ENCODE results near the gene TSHZ2.
A peak's percentile ranks its signal among the peaks of the same experiment; 100 is the strongest.

TSHZ2 gene

GRCh38 chr20:53064935-53065334 is 92.8 kb downstream of the TSHZ2 start:
- no peak for DNase-seq (ENCODE audit: low spot score)

DNA sequence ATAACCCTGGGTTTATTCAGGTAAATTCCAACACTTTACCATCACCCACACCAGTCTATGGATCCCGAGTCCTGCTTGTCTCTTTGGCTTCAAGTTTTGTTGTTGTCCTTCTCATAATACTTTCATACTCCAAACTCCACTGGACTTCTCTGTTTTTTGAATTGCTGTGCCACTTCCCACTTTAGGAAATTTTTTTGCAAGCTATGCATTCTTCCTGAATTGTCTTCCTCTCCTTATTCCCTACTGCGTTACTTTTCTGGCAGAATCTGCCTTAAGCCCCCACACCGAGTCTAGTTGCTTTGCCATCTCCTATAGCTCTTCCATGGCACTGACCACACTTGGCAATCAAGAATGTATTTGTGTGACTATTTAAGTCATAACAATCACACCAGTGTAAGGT is 96.1 kb downstream of the TSHZ2 start:
- DNase-seq (ENCODE audit: low spot score) = no peak

- DNase-seq (ENCODE audit: low spot score) = no peak
These were observed 97.0 kb downstream of the TSHZ2 start for GRCh38 chr20:53069132-53069531.

GRCh38 chr20:53070224-53070623 is 98.1 kb downstream of the TSHZ2 start:
- no peak for DNase-seq (ENCODE audit: low spot score)

GRCh38 chr20:53070706-53071392 is 98.7 kb downstream of the TSHZ2 start:
- peak; percentile 69 for DNase-seq (ENCODE audit: low spot score)

DNA sequence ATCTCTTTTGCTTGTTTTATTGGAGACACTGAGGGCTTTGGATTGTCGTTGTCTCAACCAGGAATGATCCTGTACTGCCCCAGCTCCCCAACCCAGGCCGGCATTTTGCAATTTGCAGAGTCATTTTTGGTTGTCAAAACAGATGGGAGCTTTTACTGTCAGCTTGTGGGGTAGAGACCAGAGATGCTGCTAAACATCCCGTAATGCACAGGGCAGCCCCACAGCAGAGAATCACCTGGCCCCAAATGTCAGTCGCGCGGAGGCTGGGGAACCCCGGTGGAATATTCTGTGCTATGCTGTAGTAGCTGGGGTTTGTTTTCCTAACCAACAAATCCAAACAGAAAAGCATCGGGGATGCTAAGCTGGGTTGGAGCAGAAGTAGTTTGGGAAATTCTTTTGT is 99.7 kb downstream of the TSHZ2 start:
- DNase-seq (ENCODE audit: low spot score) = no peak

DNA sequence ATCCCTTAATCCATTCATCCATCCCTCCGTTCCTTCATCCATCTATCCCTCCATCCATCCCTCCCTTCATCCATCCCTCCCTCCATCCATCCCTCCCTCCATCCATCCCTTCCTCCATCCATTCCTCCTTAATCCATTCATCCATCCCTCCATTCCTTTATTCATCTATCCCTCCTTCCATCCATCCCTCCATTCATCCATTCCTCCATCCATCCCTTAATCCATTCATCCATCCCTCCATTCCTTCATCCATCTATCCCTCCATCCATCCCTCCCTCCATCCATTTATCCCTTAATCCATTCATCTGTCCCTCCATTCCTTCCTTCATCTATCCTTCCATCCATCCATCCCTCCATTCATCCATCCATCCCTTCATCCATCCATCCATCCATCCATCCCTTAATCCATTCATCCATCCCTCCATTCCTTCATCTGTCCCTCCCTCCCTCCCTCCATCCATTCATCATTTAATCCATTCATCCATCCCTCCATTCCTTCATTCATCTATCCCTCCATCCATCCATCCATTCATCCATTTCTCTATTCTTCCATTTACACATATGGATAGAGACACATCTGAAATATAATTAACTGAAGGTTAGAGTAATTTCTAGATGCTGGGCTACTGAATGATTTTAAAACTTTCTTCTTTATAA is 100.9 kb downstream of the TSHZ2 start:
- no peak for DNase-seq (ENCODE audit: low spot score)

- DNase-seq (ENCODE audit: low spot score) = no peak
These were observed 101.7 kb downstream of the TSHZ2 start for GRCh38 chr20:53073636-53074415.

DNA sequence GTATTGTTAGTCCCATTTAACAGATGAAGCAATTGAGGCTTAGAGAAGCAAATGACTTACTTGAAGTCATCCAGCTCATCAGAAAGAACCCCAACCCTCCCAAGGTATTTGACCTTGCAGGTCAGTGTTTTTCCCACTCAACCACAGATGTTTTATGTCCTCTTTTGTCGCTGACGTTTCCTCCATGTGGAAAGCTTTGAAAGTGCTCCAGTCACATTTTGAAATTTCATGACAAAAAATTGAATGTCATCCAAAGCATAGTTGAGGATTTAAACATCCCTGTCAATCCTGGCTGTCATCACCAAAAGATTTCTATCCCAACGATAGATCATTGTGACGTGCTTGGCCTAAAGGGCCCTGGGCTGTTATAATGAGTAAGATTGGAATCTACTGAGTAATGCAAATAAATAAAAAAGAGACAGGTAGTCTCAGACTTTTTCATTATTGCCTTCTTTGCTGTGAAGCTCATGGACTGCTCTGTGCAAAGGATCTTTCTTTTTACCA is 102.7 kb downstream of the TSHZ2 start:
- DNase-seq (ENCODE audit: low spot score) = no peak

- no peak for DNase-seq (ENCODE audit: low spot score)
These were observed 104.5 kb downstream of the TSHZ2 start for GRCh38 chr20:53076668-53077067.

DNA sequence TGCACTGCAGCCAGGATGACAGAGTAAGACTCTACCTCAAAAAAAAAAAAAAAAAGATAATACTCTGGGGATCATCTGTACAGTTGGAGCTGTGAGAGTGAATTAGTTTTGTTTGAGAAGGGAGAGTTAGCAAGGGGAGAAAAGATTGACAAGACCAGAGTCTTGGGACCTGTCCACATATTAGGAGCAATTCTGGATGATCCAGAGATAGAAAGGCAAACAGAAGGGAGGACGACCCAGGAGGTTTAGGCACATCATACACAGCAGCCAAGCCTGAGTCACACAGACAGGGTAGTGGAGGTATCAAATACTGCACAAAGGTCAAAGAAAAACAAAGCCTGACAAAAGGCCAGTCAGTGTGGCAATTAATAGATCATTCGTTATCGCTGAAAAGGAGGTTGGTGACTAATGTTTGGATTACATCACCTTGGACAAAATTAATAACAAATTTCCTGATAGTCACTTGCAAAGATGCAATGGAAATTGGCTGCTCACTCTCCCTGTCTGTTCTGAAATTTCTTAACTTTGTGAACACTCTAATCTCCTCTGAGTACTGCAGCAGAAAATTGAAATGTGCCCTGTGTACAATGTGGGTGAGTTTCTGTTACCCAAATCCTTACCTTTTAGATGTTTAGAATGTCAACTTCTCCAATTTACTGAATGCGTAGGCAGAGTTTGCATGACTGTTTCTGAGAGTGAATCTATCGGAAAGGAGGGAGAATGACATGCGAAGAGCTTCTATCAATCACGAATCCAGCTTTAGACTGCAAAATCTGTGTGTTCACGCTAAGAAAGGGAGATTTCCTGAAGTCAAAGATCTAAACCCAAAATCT is 105.4 kb downstream of the TSHZ2 start:
- DNase-seq (ENCODE audit: low spot score) = peak; percentile 91

GRCh38 chr20:53078761-53079160 is 106.6 kb downstream of the TSHZ2 start:
- no peak for DNase-seq (ENCODE audit: low spot score)

GRCh38 chr20:53079261-53079691 is 107.1 kb downstream of the TSHZ2 start:
- DNase-seq (ENCODE audit: low spot score) = no peak

DNA sequence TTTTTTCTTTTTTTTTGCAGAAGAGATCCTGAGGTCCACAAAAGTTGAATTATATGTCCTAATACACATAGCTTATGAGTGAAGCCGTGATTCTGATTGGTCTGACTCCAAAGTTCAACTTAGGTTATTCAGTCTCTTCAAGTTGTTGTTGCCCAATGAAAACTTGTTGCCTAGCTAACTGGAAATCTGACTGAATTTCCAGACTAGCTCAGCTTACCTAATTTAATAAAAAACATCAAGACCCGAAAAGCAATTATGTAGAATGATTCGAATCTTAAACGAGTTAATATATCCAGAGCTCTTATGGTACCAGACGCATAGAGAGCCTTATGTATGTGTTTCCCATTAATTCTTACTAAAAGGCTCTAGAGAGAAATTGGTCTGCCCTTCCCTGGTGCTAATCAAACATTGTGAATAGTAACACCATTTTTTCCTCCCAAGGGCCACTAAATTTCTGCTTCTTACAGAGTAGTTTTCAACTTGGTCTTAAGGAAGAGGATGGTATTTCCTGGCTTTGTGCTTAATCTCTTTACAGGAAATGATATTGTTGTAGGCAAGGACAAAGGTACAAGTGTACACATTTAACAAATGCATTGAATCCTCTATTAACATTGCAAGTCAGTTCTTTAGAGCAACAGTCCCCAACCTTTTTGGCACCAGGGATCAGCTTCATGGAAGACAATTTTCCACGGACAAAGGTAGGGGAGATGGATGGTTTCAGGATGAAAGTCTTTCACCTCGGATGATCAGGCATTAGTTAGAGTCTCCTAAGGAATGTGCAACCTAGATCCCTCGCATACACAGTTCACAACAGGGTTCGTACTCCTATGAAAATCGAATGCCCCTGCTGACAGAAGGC is 107.9 kb downstream of the TSHZ2 start:
- DNase-seq (ENCODE audit: low spot score) = peak; percentile 55

DNA sequence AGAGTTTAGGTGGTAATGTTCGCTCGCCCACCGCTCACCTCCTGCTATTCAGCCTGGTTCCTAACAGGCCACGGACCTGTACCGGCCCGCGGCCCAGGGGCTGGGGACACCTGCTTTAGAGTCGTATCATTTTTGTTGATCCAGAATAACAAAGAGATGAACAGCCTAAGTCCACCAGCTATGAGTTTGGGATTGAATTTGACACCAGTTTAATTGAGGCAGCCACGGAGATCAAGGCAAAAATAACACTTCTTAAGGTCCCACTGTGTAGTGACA is 108.5 kb downstream of the TSHZ2 start:
- no peak for DNase-seq (ENCODE audit: low spot score)

DNA sequence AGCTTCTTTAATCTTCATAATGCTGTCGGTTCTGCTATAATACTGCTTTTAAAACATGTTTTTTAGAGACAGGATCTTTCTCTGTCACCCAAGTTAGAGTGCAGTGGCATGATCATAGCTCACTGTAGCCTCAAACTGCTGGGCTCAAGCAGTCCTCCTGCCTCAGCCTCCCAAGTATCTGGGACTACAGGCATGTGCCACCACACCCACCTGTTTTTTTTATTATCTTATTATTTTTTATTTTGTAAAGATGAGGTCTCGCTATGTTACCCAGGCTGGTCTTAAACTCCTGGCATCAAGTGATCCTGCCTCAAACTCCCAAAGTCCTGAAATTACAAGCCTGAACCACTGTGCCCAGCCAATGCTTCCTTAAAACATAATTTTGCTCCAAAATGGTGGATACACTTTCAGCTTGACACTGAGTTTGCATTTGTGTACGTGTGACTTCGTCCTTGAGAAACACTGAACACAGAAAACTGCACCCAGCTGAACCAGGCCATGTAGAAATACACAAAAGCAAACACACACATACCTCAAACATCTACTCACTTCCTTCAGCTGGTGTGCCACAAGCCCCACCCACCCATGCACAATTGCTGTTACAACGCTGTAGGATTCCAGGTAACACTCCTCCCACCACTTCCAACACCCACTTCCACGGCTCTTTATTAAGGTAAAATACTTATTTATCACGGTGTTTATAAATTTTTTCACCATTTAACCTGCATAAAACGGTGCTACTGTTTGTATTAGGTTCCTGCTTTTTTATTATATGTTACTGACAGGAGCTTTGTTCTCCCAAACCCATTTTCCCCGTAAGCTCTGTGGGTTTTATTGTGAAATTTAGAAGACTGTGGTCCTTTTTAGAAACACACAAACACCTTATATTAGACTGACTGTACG is 109.1 kb downstream of the TSHZ2 start:
- DNase-seq (ENCODE audit: low spot score) = peak; percentile 73

DNA sequence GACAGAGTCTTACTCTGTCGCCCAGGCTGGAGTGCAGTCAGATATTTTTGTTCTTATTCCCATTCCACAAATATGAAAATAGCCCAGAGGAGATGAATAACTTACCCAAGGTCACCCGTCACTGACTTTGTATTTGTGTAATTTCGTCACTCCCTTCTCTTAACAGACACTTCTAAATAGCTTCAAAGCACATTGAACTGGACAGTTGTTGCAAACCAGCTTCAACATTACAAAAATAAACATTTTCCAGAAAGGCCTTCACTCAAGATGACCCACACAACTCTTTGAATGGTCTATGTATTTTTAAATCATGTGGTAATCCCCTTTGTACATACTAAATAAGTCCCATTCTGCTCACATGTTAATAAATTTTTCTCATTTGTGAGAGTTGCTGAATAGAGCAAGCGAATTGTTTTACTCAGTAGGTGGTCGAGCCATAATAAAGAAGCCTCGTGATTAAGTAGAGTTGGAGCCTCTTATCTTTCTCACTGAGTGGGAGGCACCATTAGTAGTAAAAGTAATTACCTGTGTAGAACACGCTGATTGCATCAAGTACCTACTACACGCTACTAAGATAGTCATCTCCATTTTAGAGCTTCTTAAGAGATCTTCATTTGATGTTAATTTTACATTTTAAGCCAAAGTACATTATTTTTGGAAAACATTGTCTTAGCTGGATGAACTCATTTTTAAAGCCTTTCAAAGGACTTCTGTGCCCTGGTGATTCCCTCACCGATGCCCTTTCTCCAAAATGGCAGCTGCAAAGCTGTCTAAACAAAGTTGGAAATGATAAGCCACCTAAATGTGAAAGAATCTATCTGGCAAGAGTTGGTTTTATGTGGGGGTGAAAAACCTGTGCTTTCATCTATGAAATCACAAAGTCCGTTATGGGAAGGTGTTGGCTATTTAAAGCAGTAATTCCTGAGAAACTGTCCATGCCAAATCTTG is 110.0 kb downstream of the TSHZ2 start:
- no peak for DNase-seq (ENCODE audit: low spot score)

DNA sequence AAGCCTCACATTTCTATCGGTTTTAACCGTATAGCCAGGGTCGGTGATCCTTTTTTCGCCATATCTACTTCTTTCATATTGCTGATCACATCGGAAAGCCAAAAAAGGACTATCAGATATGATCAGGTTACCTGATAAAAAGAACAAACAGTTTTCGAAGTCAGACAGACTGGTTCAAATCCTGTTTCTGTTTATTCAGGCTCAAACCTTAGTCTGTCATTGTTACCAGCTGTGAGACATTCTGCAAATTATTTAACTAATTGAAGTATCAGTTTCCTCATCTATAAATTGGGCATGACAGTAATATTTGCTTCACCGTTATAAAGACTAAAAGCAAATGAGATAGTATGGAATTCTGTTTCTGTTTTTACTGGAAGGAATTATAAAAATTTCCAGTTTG is 111.3 kb downstream of the TSHZ2 start:
- no peak for DNase-seq (ENCODE audit: low spot score)

DNA sequence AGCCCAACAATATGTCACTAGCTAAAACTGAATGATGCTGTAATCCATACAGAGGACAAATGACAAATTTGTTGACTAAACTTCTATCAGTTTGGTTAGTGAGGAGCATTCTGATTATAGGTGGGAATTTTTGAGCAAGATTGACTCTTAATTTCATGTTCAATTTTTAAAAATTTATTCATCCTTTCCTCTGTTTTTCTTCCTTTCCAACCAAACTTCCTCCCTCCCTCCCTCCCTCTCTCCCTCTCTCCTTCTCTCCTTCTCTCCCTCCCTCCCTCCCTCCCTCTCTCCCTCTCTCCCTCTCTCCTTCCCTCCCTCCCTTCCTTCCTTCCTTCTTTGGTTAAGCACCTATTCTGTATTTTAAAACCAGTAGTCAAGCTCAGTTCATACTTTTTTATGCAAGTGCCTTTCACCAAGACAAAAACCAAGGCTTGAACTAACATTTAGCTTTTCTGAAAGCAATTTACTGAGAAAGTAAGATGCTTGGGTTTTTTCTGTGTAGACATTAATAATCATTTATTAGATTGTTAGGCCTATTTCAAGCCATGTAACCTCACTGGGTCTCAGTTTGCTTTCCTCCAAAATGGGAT is 112.3 kb downstream of the TSHZ2 start:
- DNase-seq (ENCODE audit: low spot score) = no peak

Data from kidney capillary endothelial cell (primary cell).